HCT116 (cell line): ENCODE results near the gene OR8J3. TPM values are rescaled to one million over a fixed set of nuclear protein-coding genes. Genes with fewer than 3 reads are reported as not detected.

ENCODE experiments used
- ATAC-seq: fragments of 200-7000 bp; cut with Tn5 transposase; 2 replicates; pipeline ENCODE4 v1.9.1; 2020; ENCODE audit warnings: mild to moderate bottlenecking, moderate library complexity
- BruUV-seq: library from RNA; stranded (reverse); fragments of 400-500 nt; replicated peaks from 2 replicates; lab custom pipeline; 2021; lab: Mats Ljungman, UMichigan
- CTCF ChIA-PET: fragments of 300-600 bp; sonication (Branson Sonifier 250); formaldehyde crosslinking; loops from one replicate; lab custom pipeline; 2021; ENCODE audit warnings: antibody characterized with exemption; lab: Charles Lee
- POLR2A ChIA-PET: fragments of 300-600, 350-600 bp; sonication (Branson Sonifier 250); formaldehyde crosslinking; loops from one replicate; lab custom pipeline; 2021; ENCODE audit warnings: antibody characterized with exemption; lab: Charles Lee
- RAD21 ChIA-PET, 2 experiments: fragments of 300-600 bp; sonication (Branson Sonifier 250); formaldehyde crosslinking; loops; one replicate each; lab custom pipeline; 2023; ENCODE audit warnings: low total read pairs in 2 of 2; ENCODE audit not compliant: uncharacterized antibody in 2 of 2, unreplicated experiment in 2 of 2, low non-redundant PET in 1 of 2; lab: Charles Lee
- DNase-seq: peaks from one replicate; pipeline ENCODE4 v3.0.0-alpha.2; 2010; ENCODE audit warnings: low read depth, low spot score
- H2AFZ ChIP-seq: fragments of 200-600 bp; shearing (Covaris generic), sonication (generic); 2 replicates; pipeline ENCODE4 v1.6.1; 2017; ENCODE audit warnings: low read depth, mixed run types, mixed read lengths, antibody characterized with exemption, low read length; ENCODE audit not compliant: poor library complexity, severe bottlenecking
- H3K27ac ChIP-seq: 2 replicates; pipeline ENCODE4 v1.5.1; 2012; ENCODE audit warnings: low read depth, low read length
- H3K27me3 ChIP-seq: fragments of 200-600 bp; sonication (generic); 2 replicates; pipeline ENCODE4 v1.6.1; 2016; ENCODE audit warnings: mixed run types, low read length, mixed read lengths; ENCODE audit not compliant: insufficient read depth
- H3K36me3 ChIP-seq, 2 experiments: fragments of 200-500 bp in 1 of 2; fragments of 200-600 bp in 1 of 2; sonication (Bioruptor generic) in 1 of 2; sonication (generic) in 1 of 2; 2 replicates each; pipeline versions ENCODE4 v1.5.1 to v1.6.1; 2014 to 2016; ENCODE audit warnings: low read length in 2 of 2, inconsistent platforms in 1 of 2, mixed read lengths in 1 of 2, mixed run types in 1 of 2; ENCODE audit not compliant: insufficient read depth in 2 of 2, control insufficient read depth in 1 of 2
- H3K4me1 ChIP-seq, 2 experiments: fragments of 200-600 bp in 1 of 2; sonication (generic) in 1 of 2; 2 replicates each; pipeline versions ENCODE4 v1.5.1 to v1.6.1; 2012 to 2017; ENCODE audit warnings: low read length in 2 of 2, inconsistent platforms in 1 of 2, mild to moderate bottlenecking in 1 of 2, mixed read lengths in 1 of 2, mixed run types in 1 of 2, moderate library complexity in 1 of 2; ENCODE audit not compliant: insufficient read depth in 2 of 2, control insufficient read depth in 1 of 2
- H3K4me2 ChIP-seq: fragments of 200-600 bp; sonication (generic); 2 replicates; pipeline ENCODE4 v1.6.1; 2017; ENCODE audit warnings: mixed run types, low read length, mixed read lengths
- H3K4me3 ChIP-seq, 2 experiments: fragments of 200-600 bp in 1 of 2; sonication (generic) in 1 of 2; replicated peaks in 1 of 2; 2 replicates each; pipeline ENCODE4 v1.5.1; 2011 to 2016; ENCODE audit warnings: low read length in 2 of 2, control low read depth in 1 of 2, low read depth in 1 of 2, mild to moderate bottlenecking in 1 of 2, mixed read lengths in 1 of 2, mixed run types in 1 of 2
- H3K79me2 ChIP-seq: fragments of 200-600 bp; sonication (generic); 2 replicates; pipeline ENCODE4 v1.6.1; 2017; ENCODE audit warnings: mild to moderate bottlenecking, mixed run types, low read length, moderate library complexity, mixed read lengths; ENCODE audit not compliant: insufficient read depth
- H3K9ac ChIP-seq: fragments of 200-600 bp; sonication (generic); 2 replicates; pipeline ENCODE4 v1.6.1; 2016; ENCODE audit warnings: low read length, mixed read lengths
- H3K9me2 ChIP-seq: fragments of 200-600 bp; sonication (generic), shearing (Covaris generic); 2 replicates; pipeline ENCODE4 v1.6.1; 2017; ENCODE audit warnings: mixed run types, mild to moderate bottlenecking, moderate library complexity; ENCODE audit not compliant: insufficient read depth
- H3K9me3 ChIP-seq, 2 experiments: fragments of 200-500 bp in 1 of 2; fragments of 200-600 bp in 1 of 2; sonication (Bioruptor generic) in 1 of 2; sonication (generic) in 1 of 2; 2 replicates each; pipeline ENCODE4 v1.6.1; 2014 to 2017; ENCODE audit warnings: low read length in 2 of 2, mixed read lengths in 2 of 2, inconsistent platforms in 1 of 2, low read depth in 1 of 2, mild to moderate bottlenecking in 1 of 2, mixed run types in 1 of 2, moderate library complexity in 1 of 2; ENCODE audit not compliant: control insufficient read depth in 1 of 2, insufficient read depth in 1 of 2
- H4K20me1 ChIP-seq: fragments of 200-600 bp; sonication (generic), shearing (Covaris generic); 2 replicates; pipeline ENCODE4 v1.6.1; 2017; ENCODE audit warnings: mixed run types, mild to moderate bottlenecking, moderate library complexity; ENCODE audit not compliant: insufficient read depth
- ATF3 ChIP-seq: IDR thresholded peaks from 2 replicates; pipeline ENCODE4 v1.6.1; 2012
- CBX3 ChIP-seq: IDR thresholded peaks from 2 replicates; pipeline ENCODE4 v1.6.1; 2012; ENCODE audit warnings: low read depth
- CEBPB ChIP-seq: IDR thresholded peaks from 2 replicates; pipeline ENCODE4 v1.6.1; 2012; ENCODE audit warnings: low read depth
- CTCF ChIP-seq, 3 experiments: fragments of 200-600 bp in 1 of 3; sonication (generic) in 1 of 3; IDR thresholded peaks in 2 of 3; conservative IDR thresholded peaks in 1 of 3; 2 replicates each; pipeline ENCODE4 v1.5.1; 2012 to 2017; ENCODE audit warnings: low read depth in 2 of 3, low read length in 2 of 3, antibody characterized with exemption in 1 of 3, borderline replicate concordance in 1 of 3, control low read depth in 1 of 3, mild to moderate bottlenecking in 1 of 3, mixed read lengths in 1 of 3, mixed run types in 1 of 3, moderate library complexity in 1 of 3; ENCODE audit not compliant: insufficient read depth in 1 of 3
- EGR1 ChIP-seq: IDR thresholded peaks from 2 replicates; pipeline ENCODE4 v1.6.1; 2012; ENCODE audit warnings: low read depth
- EZH2 ChIP-seq: fragments of 200-600 bp; sonication (generic); IDR thresholded peaks from 2 replicates; pipeline ENCODE4 v1.6.1; 2017; ENCODE audit warnings: antibody characterized with exemption, mixed run types
- EZH2phosphoT487 ChIP-seq: fragments of 200-600 bp; IDR thresholded peaks from 2 replicates; pipeline ENCODE4 v1.6.1; 2018; ENCODE audit warnings: antibody characterized with exemption, borderline replicate concordance
- FOSL1 ChIP-seq: IDR thresholded peaks from 2 replicates; pipeline ENCODE4 v1.6.1; 2012; ENCODE audit warnings: low read depth
- POLR2A ChIP-seq: IDR thresholded peaks from 2 replicates; pipeline ENCODE4 v1.7.0; 2011; ENCODE audit warnings: borderline replicate concordance; ENCODE audit not compliant: insufficient read depth, insufficient read length; ENCODE audit errors: extremely low read depth
- REST ChIP-seq: IDR thresholded peaks from 2 replicates; pipeline ENCODE4 v1.6.1; 2012; ENCODE audit warnings: low read depth
- SIN3A ChIP-seq: IDR thresholded peaks from 2 replicates; pipeline ENCODE4 v1.6.1; 2012; ENCODE audit warnings: low read depth
- SP1 ChIP-seq: IDR thresholded peaks from 2 replicates; pipeline ENCODE4 v1.6.1; 2012; ENCODE audit warnings: low read depth
- TCF7L2 ChIP-seq: IDR thresholded peaks from 2 replicates; pipeline ENCODE4 v1.7.0; 2011; ENCODE audit warnings: borderline replicate concordance, inconsistent platforms; ENCODE audit not compliant: insufficient read depth, insufficient read length; ENCODE audit errors: extremely low read depth
- YY1 ChIP-seq: IDR thresholded peaks from 2 replicates; pipeline ENCODE4 v1.6.1; 2011; ENCODE audit warnings: low read length, low read depth, moderate library complexity, mild to moderate bottlenecking; ENCODE audit not compliant: insufficient replicate concordance; ENCODE audit errors: extremely low read depth
- ZFX ChIP-seq: fragments of 450-650 bp; IDR thresholded peaks from 2 replicates; pipeline ENCODE4 v1.6.1; 2017
- ZNF274 ChIP-seq: fragments of 200-500 bp; sonication (Bioruptor generic); IDR thresholded peaks from 2 replicates; pipeline ENCODE4 v1.6.1; 2014; ENCODE audit warnings: mild to moderate bottlenecking, low read depth, low read length, inconsistent platforms
- intact Hi-C: fragments of 100-400 bp; cut with micrococcal nuclease; formaldehyde crosslinking; loops from 2 replicates; pipeline ENCODE4 v1.10.0; 2022
- total RNA-seq: library from RNA; stranded (reverse); gene quantifications from one replicate; pipeline ENCODE4 v1.2.1, GENCODE V29; 2021; ENCODE audit not compliant: unreplicated experiment

OR8J3 gene
- total RNA-seq, 1 experiment from 2014 or later: not detected

- H3K27ac ChIP-seq: no peak overlapping the region
- no peak overlapping the region for H3K4me2 ChIP-seq
- no peak overlapping the region for H3K4me3 ChIP-seq
- DNase-seq (no peak), ATAC-seq (no peak)
- TF ChIP-seq YY1 (no peak), SP1 (no peak), EGR1 (no peak), SIN3A (no peak), ATF3 (no peak), POLR2A (no peak), ZNF274 (no peak), EZH2phosphoT487 (no peak), CBX3 (no peak), FOSL1 (no peak)
- no peaks in the 10 kb centered on the region for H3K9me2 ChIP-seq
- BruUV-seq: no TSS peak
- no peaks in the 10 kb centered on the region for H3K79me2 ChIP-seq
- no peaks in the 10 kb centered on the region for H4K20me1 ChIP-seq
- H3K9ac ChIP-seq: no peak overlapping the region
- ChIA-PET CTCF (no interaction called here), RAD21 (no interaction called here), POLR2A (no interaction called here)
- no peaks in the 10 kb centered on the region for H3K27me3 ChIP-seq
- H3K9me3 ChIP-seq: peaks cover 8 to 11% of the 10 kb centered on the region in 2 experiments; a peak in 3 of 4 replicates
- intact Hi-C loops: no loop called here
- no peaks in the 10 kb centered on the region for H3K4me1 ChIP-seq
- H2AFZ ChIP-seq: no peak overlapping the region
- no peaks in the 10 kb centered on the region for H3K36me3 ChIP-seq
These were observed 32.3 kb upstream of the OR8J3 start for GRCh38 chr11:56172256-56172830.

- no peaks in the 10 kb centered on the region for H3K79me2 ChIP-seq
- ChIA-PET CTCF (no interaction called here), RAD21 (no interaction called here), POLR2A (no interaction called here)
- H3K36me3 ChIP-seq: no peaks in the 10 kb centered on the region
- ATAC-seq (no peak), DNase-seq (no peak)
- H3K27me3 ChIP-seq: no peaks in the 10 kb centered on the region
- H3K9ac ChIP-seq: no peak overlapping the region
- H3K9me3 ChIP-seq: peaks cover 17 to 19% of the 10 kb centered on the region in 2 experiments; a peak in 2 of 4 replicates
- H3K4me2 ChIP-seq: no peak overlapping the region
- H3K4me1 ChIP-seq: no peaks in the 10 kb centered on the region
- no peaks in the 10 kb centered on the region for H4K20me1 ChIP-seq
- H3K9me2 ChIP-seq: no peaks in the 10 kb centered on the region
- H2AFZ ChIP-seq: no peak overlapping the region
- intact Hi-C loops: no loop called here
- H3K4me3 ChIP-seq: no peak overlapping the region
- BruUV-seq: no TSS peak
- no peak overlapping the region for H3K27ac ChIP-seq
- no peak for TF ChIP-seq EGR1
- TF ChIP-seq CTCF (IDR thresholded peaks at IDR 0.05 in 2 of 3, conservative IDR thresholded peaks at IDR 0.05 in 1 of 3; ENCODE audit: borderline replicate concordance in 1 of 3, insufficient read depth in 1 of 3, low read depth in 2 of 3, low read length in 2 of 3): no peak
- TF ChIP-seq TCF7L2: no peak
- TF ChIP-seq EZH2: no peak
- no peak for TF ChIP-seq CEBPB
- TF ChIP-seq SP1: no peak
- TF ChIP-seq YY1: no peak
- TF ChIP-seq REST: no peak
- no peak for TF ChIP-seq ZFX
- TF ChIP-seq FOSL1: no peak
These were observed 23.8 kb upstream of the OR8J3 start for GRCh38 chr11:56163804-56164203.
